NK-92 (cell line): ENCODE results near the gene TBX10.
"Not testable (repeated sequence)": the region's sequence is repeated elsewhere in the genome, so short reads cannot be mapped to it uniquely, and the experiment has no call there.

ENCODE experiments used
- DNase-seq: peaks from one replicate; lab custom pipeline; 2025; ENCODE audit not compliant: unreplicated experiment; lab: John Stamatoyannopoulos, UW

The TBX10 gene

GRCh38 chr11:67664696-67665540 lies 25.4 kb upstream of the TBX10 start:
- DNase-seq, result no peak

GRCh38 chr11:67664213-67664585 lies 24.6 kb upstream of the TBX10 start:
- DNase-seq, result no peak

GRCh38 chr11:67663532-67664212 lies 24.1 kb upstream of the TBX10 start:
- DNase-seq, result no peak

GRCh38 chr11:67662835-67663531 lies 23.4 kb upstream of the TBX10 start:
- no peak for DNase-seq

DNA sequence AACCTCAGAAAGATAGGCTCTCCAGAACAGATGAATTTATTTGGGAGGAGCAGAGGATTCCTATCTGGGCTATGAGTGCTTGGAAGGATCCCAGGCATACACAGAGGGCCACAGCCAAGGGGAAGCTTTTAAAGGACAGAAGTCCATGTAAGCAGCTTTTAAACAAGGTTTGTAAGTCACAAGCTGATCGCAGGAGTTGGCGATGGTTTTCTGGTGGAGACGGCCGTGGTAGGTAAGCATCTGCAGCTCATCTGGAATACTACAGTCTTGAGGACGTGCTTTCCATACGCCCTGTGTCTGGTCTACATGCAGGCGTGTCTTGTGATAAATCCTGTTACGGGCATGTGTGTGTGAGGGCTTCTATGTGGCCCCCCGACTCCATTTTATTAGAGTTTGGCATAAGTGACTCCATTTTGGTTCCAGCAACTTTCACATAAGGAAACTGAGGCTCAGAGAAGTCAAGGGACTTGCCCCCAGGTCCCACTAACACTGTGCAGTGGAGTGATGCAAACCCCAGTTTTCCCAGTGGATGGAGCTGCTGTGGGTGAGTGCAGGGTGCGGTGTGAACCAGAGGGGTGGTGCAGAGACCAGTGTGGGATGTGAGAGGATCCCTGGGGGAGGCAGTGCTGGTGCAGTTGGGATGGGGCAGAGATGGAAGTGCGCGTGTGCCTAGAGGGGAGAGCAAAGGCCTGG lies 22.7 kb upstream of the TBX10 start:
- DNase-seq, result no peak

DNA sequence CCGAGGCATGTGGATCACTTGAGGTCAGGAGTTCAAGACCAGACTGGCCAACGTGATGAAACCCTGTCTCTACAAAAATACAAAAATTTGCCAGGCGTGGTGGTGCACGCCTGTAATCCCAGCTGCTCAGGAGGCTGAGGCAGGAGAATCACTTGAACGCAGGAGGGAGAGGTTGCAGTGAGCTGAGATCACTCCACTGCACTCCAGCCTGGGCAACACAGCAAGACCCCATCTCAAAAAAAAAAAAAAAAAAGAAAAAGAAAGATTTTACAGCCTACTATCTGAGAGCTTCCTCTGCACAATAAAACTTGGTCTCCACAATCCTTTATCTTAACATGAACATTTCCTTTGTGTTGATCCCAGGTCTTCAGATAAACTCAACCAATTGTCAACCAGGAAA lies 21.2 kb upstream of the TBX10 start:
- not testable (repeated sequence) for DNase-seq

GRCh38 chr11:67659651-67660165 lies 20.1 kb upstream of the TBX10 start:
- DNase-seq, result not testable (repeated sequence)

DNA sequence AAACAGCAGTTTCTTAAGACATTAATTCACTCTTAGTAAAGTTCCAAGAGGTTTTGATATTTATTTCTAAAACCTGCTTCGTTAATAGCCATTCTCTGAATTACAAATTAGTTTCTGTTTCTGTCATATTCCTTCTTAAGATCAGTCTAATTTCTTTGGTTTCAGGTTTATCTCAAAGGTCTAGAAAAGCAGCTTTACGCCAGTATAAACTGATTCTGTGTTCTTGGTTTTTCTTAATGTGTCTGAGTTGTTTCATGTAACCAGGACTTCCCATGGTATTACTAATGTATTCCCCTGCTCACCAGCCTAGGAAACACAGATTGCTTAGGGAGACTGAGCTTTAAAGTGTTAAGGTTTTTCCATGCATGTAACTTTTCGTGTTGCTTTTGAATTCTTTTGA lies 17.7 kb upstream of the TBX10 start:
- no peak for DNase-seq

DNA sequence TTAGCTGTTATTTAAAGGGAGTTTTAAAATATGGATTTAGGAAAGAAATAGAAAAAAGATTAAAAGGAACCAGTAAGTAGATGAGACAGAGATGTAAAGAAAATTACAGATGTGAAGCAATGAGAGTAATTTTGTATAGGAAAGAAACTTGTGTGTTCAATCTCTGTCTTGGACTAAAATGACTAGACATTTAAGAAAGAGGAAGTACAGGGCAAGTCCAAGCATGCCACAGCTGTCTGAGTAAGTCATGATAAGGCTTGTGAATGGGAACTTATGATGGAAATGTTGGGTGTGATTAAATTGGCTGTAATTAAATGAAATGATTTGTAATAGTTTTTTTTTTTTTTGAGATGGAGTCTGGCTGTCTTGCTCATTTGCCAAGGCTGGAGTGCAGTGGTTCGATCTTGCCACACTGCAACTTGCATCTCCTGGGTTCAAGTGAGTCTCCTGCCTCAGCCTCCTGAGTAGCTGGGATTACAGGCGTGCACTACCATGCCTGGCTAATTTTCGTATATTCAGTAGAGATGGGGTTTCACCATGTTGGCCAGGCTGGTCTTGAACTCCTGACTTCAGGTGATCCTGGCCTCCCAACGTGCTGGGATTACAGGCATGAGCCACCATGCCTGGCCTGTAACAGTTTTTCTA lies 16.8 kb upstream of the TBX10 start:
- no peak for DNase-seq

DNA sequence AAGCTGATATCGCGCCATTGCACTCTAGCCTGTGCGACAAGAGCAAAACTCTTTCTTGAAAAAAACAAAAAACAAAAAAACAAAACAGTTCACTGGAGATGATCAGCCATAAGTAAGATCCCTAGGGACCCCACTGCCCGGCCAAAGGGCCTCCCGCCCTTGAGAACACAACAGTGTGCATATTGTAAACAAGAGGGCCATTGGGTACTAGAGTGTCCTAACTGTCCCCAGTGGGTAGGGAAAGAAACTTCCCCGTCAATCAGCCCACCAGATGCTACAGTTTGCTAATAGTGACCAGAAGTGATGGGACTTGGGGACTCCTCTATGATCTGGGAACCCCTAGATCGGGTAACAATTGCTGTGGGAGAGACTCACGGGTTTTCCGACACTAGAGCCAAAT lies 14.7 kb upstream of the TBX10 start:
- DNase-seq, result no peak

DNA sequence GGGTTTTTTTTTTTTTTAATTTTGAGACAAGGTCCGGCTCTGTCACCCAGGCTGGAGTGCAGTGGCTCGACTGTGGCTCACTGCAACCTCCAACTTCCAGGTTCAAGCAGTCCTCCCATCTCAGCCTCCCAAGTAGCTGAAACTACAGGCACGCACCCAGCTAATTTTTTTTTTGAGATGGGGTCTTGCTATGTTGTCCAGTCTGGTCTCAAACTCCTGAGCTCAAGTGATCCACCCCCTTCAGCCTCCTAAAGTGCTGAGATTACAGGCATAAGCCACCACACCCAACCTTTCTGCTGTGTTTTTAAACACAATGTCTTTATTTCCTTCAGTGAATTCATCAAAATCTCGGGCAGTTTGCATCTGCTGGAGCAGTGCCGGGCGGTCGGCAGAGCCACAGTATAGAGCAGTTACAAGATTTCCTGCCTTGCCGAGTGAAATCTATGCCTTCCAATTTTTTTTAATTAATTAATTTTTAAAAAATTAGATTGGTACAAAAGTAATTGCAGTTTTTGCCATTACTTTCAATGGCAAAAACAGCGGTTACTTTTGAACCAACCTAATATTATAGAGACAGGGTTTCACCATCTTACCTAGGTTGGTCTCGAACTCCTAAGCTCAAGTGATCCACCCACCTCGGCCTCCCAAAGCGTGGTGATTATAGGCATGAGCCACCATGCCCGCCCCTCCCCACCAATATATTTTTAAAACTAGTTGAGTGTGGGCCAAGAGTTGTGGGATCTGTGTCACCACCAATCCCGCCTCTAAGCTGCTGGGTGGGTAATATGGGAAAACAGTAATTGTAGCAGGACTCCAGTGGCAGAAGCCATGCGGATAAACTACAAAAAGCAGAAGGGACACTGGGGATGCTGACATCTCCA lies 13.6 kb upstream of the TBX10 start:
- DNase-seq, result no peak

GRCh38 chr11:67651976-67652781 lies 12.6 kb upstream of the TBX10 start:
- DNase-seq, result no peak

GRCh38 chr11:67649634-67650510 lies 10.3 kb upstream of the TBX10 start:
- no peak for DNase-seq

GRCh38 chr11:67648796-67649613 lies 9.4 kb upstream of the TBX10 start:
- DNase-seq, result no peak

DNA sequence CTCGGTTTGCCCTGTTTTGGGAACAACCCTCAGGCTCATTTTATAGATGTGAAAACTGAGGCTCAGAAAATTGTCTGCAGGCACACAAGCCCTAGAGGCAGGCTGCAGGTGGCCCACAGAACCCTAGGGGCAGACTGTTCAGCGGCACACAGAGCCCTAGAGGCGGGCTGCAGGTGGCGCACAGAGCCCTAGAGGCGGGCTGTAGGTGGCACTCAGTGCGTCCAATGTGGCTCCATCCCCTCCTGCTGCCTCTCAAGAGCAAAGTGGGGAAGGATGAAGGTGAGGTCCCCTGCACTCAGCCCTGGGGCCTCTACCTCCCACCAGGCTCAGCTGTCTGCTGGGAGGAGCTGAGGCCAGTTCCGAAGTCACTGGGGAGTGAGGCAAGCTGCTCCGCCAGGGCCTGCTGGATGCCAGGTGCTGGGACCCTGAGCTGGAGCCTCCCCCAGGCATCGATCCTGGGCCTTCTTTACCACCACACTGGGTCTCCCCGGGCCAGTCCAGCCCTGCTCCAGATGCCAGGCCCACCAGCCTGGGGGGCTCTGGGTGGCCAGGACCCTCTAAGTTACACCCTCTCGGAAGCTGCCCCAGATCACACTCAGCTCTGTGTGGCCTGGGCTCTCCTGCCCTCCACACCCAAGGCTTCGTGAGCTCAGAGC lies 8.7 kb upstream of the TBX10 start:
- no peak for DNase-seq

DNA sequence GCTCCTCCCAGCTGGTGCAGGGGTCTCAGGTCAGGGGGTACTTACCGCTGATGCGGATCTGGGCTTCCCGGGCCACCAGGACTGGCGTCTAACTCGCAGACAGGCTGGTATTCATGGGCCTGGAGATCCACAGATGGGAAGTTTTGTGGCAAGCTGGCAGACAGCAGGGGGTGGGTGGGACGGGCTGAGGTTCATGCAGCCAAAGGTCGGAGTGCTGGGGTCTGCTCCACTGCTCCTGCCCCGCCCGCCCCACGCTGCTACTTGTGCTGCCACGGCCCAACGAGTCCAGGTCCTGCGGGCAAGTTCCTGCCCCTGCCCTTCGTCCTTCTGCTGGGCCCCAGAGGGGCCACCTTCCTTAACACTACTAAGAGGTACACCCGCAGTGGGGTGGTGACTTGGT lies 7.9 kb upstream of the TBX10 start:
- DNase-seq, result no peak
